GM11168 (cell line): ENCODE results near the gene SLC35F4.

Source experiments
- in situ Hi-C: fragments of 300-500 bp; cut with MboI; formaldehyde crosslinking; loops from one replicate; pipeline ENCODE4 v1.12.0; 2022; ENCODE audit warnings: low sequenced_read_pairs; ENCODE audit not compliant: unreplicated experiment

The SLC35F4 gene

DNA sequence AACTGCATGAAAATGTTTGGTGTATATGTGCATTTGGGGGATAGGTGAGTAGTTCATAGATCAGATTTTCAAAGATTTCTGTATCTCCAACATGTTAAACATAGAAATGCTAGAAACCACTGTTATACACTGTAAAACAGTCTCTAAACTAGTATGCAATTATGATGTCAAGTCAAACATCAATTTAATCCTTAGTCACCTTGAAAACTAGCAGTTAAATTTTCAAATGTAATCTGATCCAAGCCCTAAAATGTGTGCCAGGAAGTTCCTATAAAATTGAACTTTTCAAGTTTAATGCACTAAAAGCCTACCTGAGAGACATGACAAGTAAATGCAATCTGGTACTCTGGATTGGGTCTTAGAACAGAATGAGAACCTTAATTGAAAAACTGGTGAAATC lies 14.5 kb downstream of the SLC35F4 start:
- in situ Hi-C loops: no loop called here

DNA sequence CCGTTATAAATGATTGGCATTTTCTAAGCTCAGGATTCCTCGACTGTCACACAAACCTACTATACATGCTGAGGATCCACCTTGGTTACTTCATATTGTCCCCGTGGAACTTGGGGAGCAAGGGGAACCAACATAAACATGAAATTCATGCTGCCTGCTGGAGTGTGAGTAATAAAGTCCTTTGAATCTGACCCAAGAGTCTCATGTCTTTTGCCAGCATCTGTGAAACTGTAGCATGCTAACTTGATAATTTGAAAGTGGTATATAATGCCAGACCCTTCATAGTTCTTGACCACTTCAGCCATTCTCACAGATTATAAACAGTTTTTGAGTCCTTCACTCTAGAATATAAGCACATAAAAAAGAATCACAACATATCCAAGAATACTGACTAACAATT lies 17.1 kb downstream of the SLC35F4 start:
- in situ Hi-C loops: no loop called here

- in situ Hi-C loops: no loop called here
Observed at GRCh38 chr14:57848353-57848752, 17.5 kb downstream of the SLC35F4 start.

- in situ Hi-C loops: no loop called here
Observed at GRCh38 chr14:57847706-57848105, 18.2 kb downstream of the SLC35F4 start.

- in situ Hi-C loops: no loop called here
Observed at GRCh38 chr14:57847096-57847495, 18.8 kb downstream of the SLC35F4 start.

- in situ Hi-C loops: no loop called here
Observed at GRCh38 chr14:57846596-57846995, 19.3 kb downstream of the SLC35F4 start.

DNA sequence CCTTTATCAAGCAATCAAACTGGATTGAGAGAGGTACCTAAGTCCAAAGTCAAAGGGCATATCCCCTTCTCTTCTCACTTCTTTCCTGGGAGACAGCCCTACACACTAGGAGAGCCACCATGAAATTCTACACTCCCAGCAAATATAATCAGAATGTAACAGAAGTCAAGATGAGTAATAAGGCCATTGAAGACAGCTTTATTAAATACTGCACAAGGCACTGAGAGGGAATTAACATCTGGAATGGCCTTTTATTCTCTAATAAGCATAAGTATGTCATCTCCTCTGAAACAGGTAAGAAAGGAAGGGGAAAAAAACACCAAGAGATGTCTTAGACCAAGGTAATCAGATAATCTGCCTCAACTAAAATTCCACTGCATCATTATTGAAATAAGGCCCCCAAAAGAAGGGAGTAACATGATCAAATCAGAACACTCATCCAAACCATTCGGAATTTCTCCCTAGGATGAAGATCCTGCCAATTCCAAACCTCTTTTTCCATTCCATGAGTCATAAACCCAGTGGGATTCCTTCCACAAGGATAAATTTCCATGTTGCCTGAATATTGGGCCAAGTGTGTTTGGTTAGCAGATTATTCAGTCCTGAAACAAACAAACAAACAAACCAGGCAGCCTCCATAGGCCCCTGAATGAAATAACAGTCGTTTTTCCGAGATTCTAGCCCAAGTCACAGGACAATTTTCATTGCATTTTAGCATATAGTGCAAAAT lies 19.9 kb downstream of the SLC35F4 start:
- in situ Hi-C loops: no loop called here

- in situ Hi-C loops: no loop called here
Observed at GRCh38 chr14:57845316-57845715, 20.6 kb downstream of the SLC35F4 start.

DNA sequence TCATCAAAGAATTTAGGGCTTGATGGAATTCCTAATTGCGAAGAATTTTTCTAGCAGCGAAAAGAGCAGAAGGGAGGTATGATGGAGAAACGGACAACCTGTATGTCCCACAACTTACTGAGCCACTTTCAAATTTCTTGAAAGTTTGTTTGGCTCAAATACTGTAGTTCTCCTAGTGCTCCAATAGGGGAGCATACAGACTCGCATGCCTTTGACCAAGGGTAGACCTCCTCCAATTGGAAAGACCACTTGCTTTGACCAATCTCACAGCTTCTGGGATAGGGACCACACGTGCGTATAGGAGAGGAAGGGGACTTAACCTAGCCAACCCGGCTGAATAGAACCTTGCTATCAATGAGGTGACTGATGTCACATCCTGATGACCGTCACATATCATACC lies 28.6 kb downstream of the SLC35F4 start:
- in situ Hi-C loops: no loop called here

- in situ Hi-C loops: no loop called here
Observed at GRCh38 chr14:57835766-57836165, 30.1 kb downstream of the SLC35F4 start.

- in situ Hi-C loops: no loop called here
Observed at GRCh38 chr14:57834961-57835360, 30.9 kb downstream of the SLC35F4 start.

GRCh38 chr14:57834001-57834598 lies 31.8 kb downstream of the SLC35F4 start:
- in situ Hi-C loops: no loop called here

DNA sequence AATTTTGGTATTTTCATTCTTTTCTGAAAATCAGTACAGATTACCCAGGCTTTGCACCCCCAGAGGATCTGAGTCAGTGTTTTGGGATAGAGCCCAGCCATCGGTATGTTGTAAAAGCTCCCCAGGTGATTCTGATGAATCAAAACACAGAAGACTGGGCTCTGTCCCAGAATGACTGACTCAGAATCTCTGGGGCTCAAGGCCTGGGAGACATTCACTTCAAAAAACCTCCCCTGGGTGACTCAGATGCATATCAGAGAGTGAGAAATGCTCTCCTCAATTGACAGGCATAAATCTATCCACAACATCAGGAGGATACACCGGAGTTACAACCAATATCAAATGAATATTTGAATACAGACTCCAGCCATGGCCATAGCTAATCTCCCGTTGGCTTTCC lies 32.6 kb downstream of the SLC35F4 start:
- in situ Hi-C loops: no loop called here

GRCh38 chr14:57831981-57832380 lies 33.9 kb downstream of the SLC35F4 start:
- in situ Hi-C loops: no loop called here

GRCh38 chr14:57828713-57829112 lies 37.2 kb downstream of the SLC35F4 start:
- in situ Hi-C loops: no loop called here

- in situ Hi-C loops: no loop called here
Observed at GRCh38 chr14:57823015-57823660, 42.8 kb downstream of the SLC35F4 start.

DNA sequence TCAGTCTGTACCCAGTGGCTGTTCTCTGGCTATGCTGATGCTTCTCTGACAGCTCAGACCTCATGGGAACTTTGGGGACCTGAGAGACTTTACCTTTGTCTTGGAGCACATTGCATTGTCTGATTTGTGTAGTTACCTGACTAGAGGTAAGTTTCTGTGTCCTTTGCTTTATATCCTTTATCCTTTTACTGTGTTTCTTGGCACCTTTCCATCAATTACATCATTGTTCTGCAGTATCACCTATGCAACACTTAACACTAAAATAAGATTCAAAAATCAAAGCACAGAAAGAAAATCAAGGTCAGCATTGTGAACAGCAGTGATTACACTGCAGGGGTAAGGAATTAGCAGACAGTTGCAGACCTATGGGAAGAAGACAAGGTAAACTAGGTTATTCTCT lies 43.8 kb downstream of the SLC35F4 start:
- in situ Hi-C loops: no loop called here

- in situ Hi-C loops: no loop called here
Observed at GRCh38 chr14:57820581-57820980, 45.3 kb downstream of the SLC35F4 start.

GRCh38 chr14:57818511-57818910 lies 47.4 kb downstream of the SLC35F4 start:
- in situ Hi-C loops: no loop called here

DNA sequence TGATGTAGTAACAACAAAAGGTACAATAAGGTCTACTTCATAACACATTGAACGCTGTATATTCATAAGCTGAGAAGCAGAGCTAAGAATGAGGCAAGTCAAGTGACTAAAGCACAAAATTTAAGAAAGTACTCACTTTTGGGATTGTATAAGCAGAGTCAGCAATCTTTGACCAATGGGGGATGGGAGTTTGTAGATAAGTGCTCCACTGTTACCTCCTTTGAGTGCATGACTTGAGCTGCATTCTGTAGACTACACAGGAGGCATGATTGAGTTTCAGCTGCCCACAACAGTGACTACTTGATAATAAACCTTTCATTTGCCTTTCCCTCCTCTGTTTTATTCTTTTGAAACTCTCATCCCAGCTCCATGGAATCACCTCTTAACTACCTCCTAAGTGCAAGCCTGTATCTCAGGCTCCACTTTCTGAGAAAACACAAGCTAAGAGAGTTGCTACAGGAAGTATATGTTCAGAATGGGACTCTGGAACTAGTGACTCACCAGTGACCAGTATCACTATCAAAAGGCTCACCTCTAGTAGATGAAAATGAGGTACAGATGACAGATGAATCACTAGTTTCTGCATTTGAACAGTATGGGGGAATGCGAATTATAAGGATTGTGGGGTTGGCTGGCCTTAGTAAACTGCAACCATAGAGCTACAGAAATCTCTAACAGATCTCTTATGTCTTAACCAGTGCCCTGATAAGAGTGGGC lies 49.2 kb downstream of the SLC35F4 start:
- in situ Hi-C loops: no loop called here

- in situ Hi-C loops: no loop called here
Observed at GRCh38 chr14:57814726-57815125, 51.2 kb downstream of the SLC35F4 start.
